C4-2B (cell line): ENCODE measurements around the gene TP73.

Experiments used
- ZFX ChIP-seq: fragments of 450-650 bp; IDR thresholded peaks from 2 replicates; pipeline ENCODE4 v1.6.1; 2017
- TF ChIP-seq, protein P1 (sequence below): fragments of 450-650 bp; conservative IDR thresholded peaks from 2 replicates; pipeline ENCODE4 v1.5.1; 2017; ENCODE audit warnings: mild to moderate bottlenecking

DNA sequence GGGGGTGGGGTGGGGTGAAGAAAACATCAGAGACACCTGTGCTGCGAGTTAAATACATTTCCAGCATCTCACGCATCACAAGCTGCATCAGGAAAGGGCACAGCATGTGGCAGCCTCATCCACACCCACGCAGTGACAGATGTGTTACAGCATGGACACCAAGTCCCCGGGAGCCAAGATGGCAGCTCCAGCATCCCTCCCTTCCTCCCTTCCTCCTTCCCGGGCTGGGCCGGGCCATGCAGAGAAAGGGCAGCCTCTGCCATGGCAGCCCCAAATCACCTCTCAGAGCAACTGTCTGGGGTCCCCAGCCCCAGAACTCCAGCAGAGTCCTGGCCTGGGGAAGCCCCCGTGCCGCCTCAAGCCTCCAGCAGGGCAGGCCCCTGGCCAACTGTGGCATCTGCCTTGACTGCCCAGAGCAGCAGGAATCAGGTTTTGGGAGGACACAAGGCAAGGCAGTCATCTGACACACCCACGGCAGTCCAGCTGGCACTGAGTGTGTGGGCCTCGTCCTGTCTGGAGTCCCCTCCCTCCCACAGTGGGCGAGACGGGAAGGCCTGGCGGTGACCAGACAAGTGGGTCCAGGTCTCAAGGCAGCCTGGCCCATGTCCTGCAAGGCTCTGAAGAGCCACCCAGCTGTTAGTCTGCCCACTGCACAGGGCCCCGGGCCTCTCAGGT lies 126.4 kb downstream of the TP73 start:
- TF ChIP-seq, protein P1, sequence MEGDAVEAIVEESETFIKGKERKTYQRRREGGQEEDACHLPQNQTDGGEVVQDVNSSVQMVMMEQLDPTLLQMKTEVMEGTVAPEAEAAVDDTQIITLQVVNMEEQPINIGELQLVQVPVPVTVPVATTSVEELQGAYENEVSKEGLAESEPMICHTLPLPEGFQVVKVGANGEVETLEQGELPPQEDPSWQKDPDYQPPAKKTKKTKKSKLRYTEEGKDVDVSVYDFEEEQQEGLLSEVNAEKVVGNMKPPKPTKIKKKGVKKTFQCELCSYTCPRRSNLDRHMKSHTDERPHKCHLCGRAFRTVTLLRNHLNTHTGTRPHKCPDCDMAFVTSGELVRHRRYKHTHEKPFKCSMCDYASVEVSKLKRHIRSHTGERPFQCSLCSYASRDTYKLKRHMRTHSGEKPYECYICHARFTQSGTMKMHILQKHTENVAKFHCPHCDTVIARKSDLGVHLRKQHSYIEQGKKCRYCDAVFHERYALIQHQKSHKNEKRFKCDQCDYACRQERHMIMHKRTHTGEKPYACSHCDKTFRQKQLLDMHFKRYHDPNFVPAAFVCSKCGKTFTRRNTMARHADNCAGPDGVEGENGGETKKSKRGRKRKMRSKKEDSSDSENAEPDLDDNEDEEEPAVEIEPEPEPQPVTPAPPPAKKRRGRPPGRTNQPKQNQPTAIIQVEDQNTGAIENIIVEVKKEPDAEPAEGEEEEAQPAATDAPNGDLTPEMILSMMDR = no peak
- no peak for TF ChIP-seq ZFX
